Retinal pigment epithelial cell (primary cell): Measurements from ENCODE around the gene RIC8A.
"Not testable (repeated sequence)": the region's sequence is repeated elsewhere in the genome, so short reads cannot be mapped to it uniquely, and the experiment has no call there.

Experiments
- DNase-seq: peaks from one replicate; pipeline ENCODE4 v3.0.0-alpha.2; 2010; ENCODE audit warnings: low read depth
- H3K4me3 ChIP-seq: 2 replicates; pipeline ENCODE4 v1.5.1; 2011; ENCODE audit warnings: mild to moderate bottlenecking, low read length, control low read depth, moderate library complexity
- CTCF ChIP-seq: conservative IDR thresholded peaks from 2 replicates; pipeline ENCODE4 v1.5.1; 2011; ENCODE audit warnings: low read depth, low read length, control low read depth, inconsistent platforms

Gene RIC8A

GRCh38 chr11:232783-233565 is 25.5 kb downstream of the RIC8A start:
- H3K4me3 ChIP-seq, result no peak overlapping the region
- TF ChIP-seq CTCF, result no peak
- DNase-seq, result no peak

DNA sequence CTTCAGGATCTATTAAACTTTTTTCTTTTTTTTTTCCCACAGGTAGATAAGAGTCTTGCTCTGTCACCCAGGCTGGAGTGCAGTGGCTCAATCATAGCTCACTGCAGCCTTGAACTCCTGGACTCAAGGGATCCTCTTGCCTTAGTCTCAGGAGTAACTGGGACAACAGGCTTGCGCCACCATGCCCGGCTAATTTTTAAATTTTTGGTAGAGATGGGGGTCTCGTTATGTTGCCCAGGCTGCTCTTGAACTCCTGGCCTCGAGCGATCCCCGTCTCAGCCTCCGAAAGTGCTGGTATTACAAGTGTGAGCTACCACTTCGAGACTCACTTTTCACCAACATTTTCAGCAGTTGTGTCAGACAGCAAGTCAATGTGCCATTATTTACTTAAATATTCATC is 27.7 kb downstream of the RIC8A start:
- peak overlapping the region; percentile 79 for H3K4me3 ChIP-seq
- no peak for DNase-seq
- TF ChIP-seq CTCF, result no peak

DNA sequence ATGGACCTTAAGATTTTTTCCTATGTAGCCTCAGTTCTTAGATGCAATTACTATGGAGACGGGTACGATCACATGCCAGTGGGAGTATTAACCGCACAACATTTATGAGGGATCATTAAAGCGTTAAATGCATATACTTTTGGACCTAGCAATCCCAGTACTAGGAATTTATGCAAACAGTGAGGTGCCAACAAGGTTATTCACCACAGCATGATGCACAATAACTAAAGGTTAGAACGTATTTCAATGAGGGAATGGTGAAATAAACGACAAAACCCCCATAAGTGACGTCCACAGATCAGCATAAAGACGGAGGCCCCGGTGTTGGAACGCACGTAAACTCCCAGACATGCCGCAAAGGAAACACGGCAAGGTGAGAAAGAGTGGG is 28.1 kb downstream of the RIC8A start:
- peak overlapping the region; percentile 79 for H3K4me3 ChIP-seq
- TF ChIP-seq CTCF, result no peak
- no peak for DNase-seq

- peak; percentile 4 for TF ChIP-seq CTCF
- H3K4me3 ChIP-seq, result peak within 1 kb of the TSS; percentile 95
- peak; percentile 19 for DNase-seq
Measured at GRCh38 chr11:235997-236773, 28.7 kb downstream of the RIC8A start, which contains the start of gene SIRT3. TSS of gene SIRT3 (minus strand) at chr11:236342. CDS start at chr11:236328, 14 bp downstream.

GRCh38 chr11:236774-237767 is 29.6 kb downstream of the RIC8A start, which contains the start of gene PSMD13:
TSS of gene PSMD13 (plus strand) at chr11:236976. CDS start at chr11:237050, 74 bp downstream.
- TF ChIP-seq CTCF, result no peak
- peak within 1 kb of the TSS; percentile 95 for H3K4me3 ChIP-seq
- DNase-seq, result peak; percentile 30

- peak overlapping the region; percentile 95 for H3K4me3 ChIP-seq
- not testable (repeated sequence) for DNase-seq
Measured at GRCh38 chr11:238346-238745, 30.8 kb downstream of the RIC8A start.

DNA sequence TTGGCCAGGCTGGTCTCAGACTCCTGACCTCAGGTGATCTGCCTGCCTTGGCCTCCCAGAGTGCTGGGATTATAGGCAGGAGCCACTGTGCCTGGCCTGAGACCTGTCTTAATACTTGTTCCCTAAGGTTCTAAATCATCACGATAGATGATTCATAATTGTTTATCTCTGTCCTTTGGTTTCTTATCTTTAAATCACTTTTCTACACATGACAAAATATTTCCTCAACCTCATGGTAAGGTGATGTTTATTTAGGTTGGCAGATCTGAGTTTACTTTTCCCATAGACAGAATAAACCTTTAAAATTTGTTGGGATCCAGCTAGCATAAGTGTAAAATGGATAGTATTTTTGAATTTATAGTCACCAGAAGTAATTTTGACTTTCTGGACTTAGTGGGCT is 32.8 kb downstream of the RIC8A start:
- no peak overlapping the region for H3K4me3 ChIP-seq
- DNase-seq, result no peak
- TF ChIP-seq CTCF, result no peak
